Natural killer cell (primary cell): ENCODE measurements around the gene TAS2R10. TPM values are rescaled to one million over a fixed set of nuclear protein-coding genes. Genes with fewer than 3 reads are reported as not detected.

Experiments used
- ATAC-seq, 3 donors: fragments of 150-1000 bp in 2 of 3; fragments of 200-7000 bp in 1 of 3; cut with Tn5 transposase; 1 replicate in 1 of 3; 2 replicates in 2 of 3; pipeline ENCODE4 v1.10.0; 2021; ENCODE audit warnings: mild to moderate bottlenecking in 2 of 3, moderate library complexity in 2 of 3
- DNase-seq, 2 donors: peaks; one replicate each; pipeline versions ENCODE4 v3.0.0 to v3.0.0-alpha.2; 2013 to 2021; ENCODE audit warnings: mixed read lengths in 1 of 2
- H3K27ac ChIP-seq: one replicate; pipeline ENCODE4 v1.5.1; 2013; ENCODE audit warnings: mild to moderate bottlenecking, low read length
- H3K27me3 ChIP-seq: one replicate; pipeline ENCODE4 v1.6.1; 2013; ENCODE audit warnings: low read length; ENCODE audit not compliant: control insufficient read depth, insufficient read depth
- H3K36me3 ChIP-seq: one replicate; pipeline ENCODE4 v1.6.1; 2013; ENCODE audit warnings: low read length; ENCODE audit not compliant: control insufficient read depth, insufficient read depth
- H3K4me1 ChIP-seq: one replicate; pipeline ENCODE4 v1.6.1; 2013; ENCODE audit warnings: low read length; ENCODE audit not compliant: control insufficient read depth, insufficient read depth
- H3K4me3 ChIP-seq: one replicate; pipeline ENCODE4 v1.5.1; 2013; ENCODE audit warnings: low read length
- H3K9me3 ChIP-seq: one replicate; pipeline ENCODE4 v1.6.1; 2013; ENCODE audit warnings: low read length; ENCODE audit not compliant: control insufficient read depth, insufficient read depth
- H3K27ac Mint-ChIP-seq, 2 donors: one replicate each; pipeline ENCODE4 v1.8.0; 2022; ENCODE audit warnings: mild to moderate bottlenecking in 2 of 2, mixed read lengths in 2 of 2, moderate library complexity in 1 of 2
- H3K27me3 Mint-ChIP-seq, 2 donors: one replicate each; pipeline ENCODE4 v1.8.0; 2022; ENCODE audit warnings: low read depth in 2 of 2, mixed read lengths in 2 of 2
- H3K36me3 Mint-ChIP-seq: one replicate; pipeline ENCODE4 v1.8.0; 2022; ENCODE audit warnings: mixed read lengths
- H3K4me1 Mint-ChIP-seq, 2 donors: one replicate each; pipeline ENCODE4 v1.8.0; 2022; ENCODE audit warnings: mixed read lengths in 2 of 2
- H3K4me3 Mint-ChIP-seq: one replicate; pipeline ENCODE4 v1.8.0; 2022; ENCODE audit warnings: mild to moderate bottlenecking, moderate library complexity, mixed read lengths
- H3K9me3 Mint-ChIP-seq, 2 donors: one replicate each; pipeline ENCODE4 v1.8.0; 2022; ENCODE audit warnings: mixed read lengths in 2 of 2
- WGBS: methylation state at CpG from one replicate; pipeline ENCODE4 v1.1.7; 2013; ENCODE audit warnings: missing lambda C conversion rate; ENCODE audit not compliant: insufficient coverage; 5-methylcytosine and 5-hydroxymethylcytosine counted together
- intact Hi-C: fragments of 100-400 bp; cut with micrococcal nuclease; formaldehyde crosslinking; loops from one replicate; pipeline ENCODE4 v1.14.2; 2022
- total RNA-seq, 4 donors: library from RNA; stranded (reverse); fragments of 120-200 nt in 1 of 4; gene quantifications; one replicate each; pipeline versions ENCODE4 v1.2.3 to v1.2.4, GENCODE V29; 2013 to 2022
- TF ChIP-seq, protein P1 (sequence below): fragments of 200-600 bp; IDR thresholded peaks from one replicate; pipeline ENCODE4 v1.8.0; 2022; ENCODE audit warnings: antibody characterized with exemption

TAS2R10 gene
- total RNA-seq, 3 donors from 2014 or later (not counting 1 experiment from before 2014, with no cell fraction given): 0.60 to 1.2 TPM; not detected in 1

DNA sequence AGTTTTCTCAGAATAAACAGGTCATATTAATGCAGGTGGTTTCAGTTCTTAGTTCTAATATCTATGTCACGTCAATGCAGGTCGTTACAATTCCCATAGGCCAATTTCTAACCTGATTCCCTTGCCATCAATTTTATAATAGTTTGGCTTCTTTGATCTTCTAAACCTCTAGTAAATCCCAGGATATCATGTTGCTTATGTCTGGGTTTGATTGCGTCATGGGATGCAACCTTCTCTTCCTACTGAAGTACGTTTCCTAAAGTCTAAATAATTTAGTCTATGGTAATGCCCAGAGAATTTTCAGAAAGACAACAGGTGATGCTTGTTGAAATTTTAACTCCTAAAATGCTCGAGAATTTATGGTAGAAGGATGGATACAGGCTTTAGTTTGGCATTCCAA is 42.9 kb downstream of the TAS2R10 start:
- TF ChIP-seq, protein P1, sequence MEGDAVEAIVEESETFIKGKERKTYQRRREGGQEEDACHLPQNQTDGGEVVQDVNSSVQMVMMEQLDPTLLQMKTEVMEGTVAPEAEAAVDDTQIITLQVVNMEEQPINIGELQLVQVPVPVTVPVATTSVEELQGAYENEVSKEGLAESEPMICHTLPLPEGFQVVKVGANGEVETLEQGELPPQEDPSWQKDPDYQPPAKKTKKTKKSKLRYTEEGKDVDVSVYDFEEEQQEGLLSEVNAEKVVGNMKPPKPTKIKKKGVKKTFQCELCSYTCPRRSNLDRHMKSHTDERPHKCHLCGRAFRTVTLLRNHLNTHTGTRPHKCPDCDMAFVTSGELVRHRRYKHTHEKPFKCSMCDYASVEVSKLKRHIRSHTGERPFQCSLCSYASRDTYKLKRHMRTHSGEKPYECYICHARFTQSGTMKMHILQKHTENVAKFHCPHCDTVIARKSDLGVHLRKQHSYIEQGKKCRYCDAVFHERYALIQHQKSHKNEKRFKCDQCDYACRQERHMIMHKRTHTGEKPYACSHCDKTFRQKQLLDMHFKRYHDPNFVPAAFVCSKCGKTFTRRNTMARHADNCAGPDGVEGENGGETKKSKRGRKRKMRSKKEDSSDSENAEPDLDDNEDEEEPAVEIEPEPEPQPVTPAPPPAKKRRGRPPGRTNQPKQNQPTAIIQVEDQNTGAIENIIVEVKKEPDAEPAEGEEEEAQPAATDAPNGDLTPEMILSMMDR: no peak
- Mint-ChIP-seq H3K9me3 (no peaks in the 10 kb centered on the region), H3K4me1 (no peaks in the 10 kb centered on the region), H3K27ac (no peak overlapping the region), H3K4me3 (no peak overlapping the region), H3K27me3 (peaks cover 5 to 12% of the 10 kb centered on the region in 2 donors), H3K36me3 (no peaks in the 10 kb centered on the region)
- intact Hi-C loops: no loop called here
- 83% methylated on average over 5 of the region's 5 CpGs for WGBS
- DNase-seq: no peak
- Histone ChIP-seq H3K4me1 (no peaks in the 10 kb centered on the region), H3K36me3 (no peaks in the 10 kb centered on the region), H3K27me3 (no peaks in the 10 kb centered on the region), H3K9me3 (no peaks in the 10 kb centered on the region), H3K27ac (no peak overlapping the region), H3K4me3 (no peak overlapping the region)
- ATAC-seq: no peak

GRCh38 chr12:10779103-10779502 is 47.1 kb downstream of the TAS2R10 start:
- H3K27me3 Mint-ChIP-seq: peaks cover 16 to 18% of the 10 kb centered on the region in 2 donors
- H3K9me3 ChIP-seq: no peaks in the 10 kb centered on the region
- no peak for DNase-seq

More at GRCh38 chr12:10779103-10779502, 47.1 kb downstream of the TAS2R10 start:
- Mint-ChIP-seq H3K27ac (no peak overlapping the region), H3K4me3 (no peak overlapping the region), H3K9me3 (no peaks in the 10 kb centered on the region), H3K4me1 (no peaks in the 10 kb centered on the region), H3K36me3 (no peaks in the 10 kb centered on the region)
- intact Hi-C loops: loop anchor here (10.0 kb wide), 1 partner anchor 1256 kb away; no protein-coding TSS in a partner anchor
- Histone ChIP-seq H3K27ac (no peak overlapping the region), H3K4me1 (no peaks in the 10 kb centered on the region), H3K4me3 (no peak overlapping the region), H3K36me3 (no peaks in the 10 kb centered on the region), H3K27me3 (peaks cover 5% of the 10 kb centered on the region)
- TF ChIP-seq, protein P1: no peak
- WGBS: 97% methylated on average over 2 of the region's 2 CpGs
- no peak for ATAC-seq

Other genes starting within 250 kb of the TAS2R10 start
- 10 to 100 TPM; 13.0 to 16.3 (median 13.1) TPM for gene MAGOHB, start 212.7 kb downstream of the TAS2R10 start, total RNA-seq
- gene STYK1, start 152.3 kb downstream of the TAS2R10 start, total RNA-seq: 1 to 10 TPM; 2.0 to 2.6 (median 2.4) TPM
- 10 to 100 TPM; 13.4 to 36.0 (median 33.0) TPM for gene YBX3, start 103.0 kb downstream of the TAS2R10 start, total RNA-seq
- gene TAS2R7, start 23.7 kb downstream of the TAS2R10 start, total RNA-seq: not detected
- gene TAS2R8, start 19.1 kb downstream of the TAS2R10 start, total RNA-seq: not detected
- gene TAS2R9, start 16.2 kb downstream of the TAS2R10 start, total RNA-seq: not detected
- 1 to 10 TPM; 3.0 to 8.1 (median 3.6) TPM for gene PRR4, start 23.1 kb upstream of the TAS2R10 start, total RNA-seq
- gene PRH1, start 57.9 kb upstream of the TAS2R10 start, total RNA-seq: 10 to 100 TPM; 35.1 to 46.1 (median 40.6) TPM
- gene TAS2R13, start 83.2 kb upstream of the TAS2R10 start, total RNA-seq: 1 to 10 TPM; 1.6 to 2.5 (median 2.0) TPM
- gene PRH2, start 102.9 kb upstream of the TAS2R10 start, total RNA-seq: 1 to 10 TPM in 1 of 3 donors, not detected in 2; 1.0 TPM
- 1 to 10 TPM; 3.6 to 4.8 (median 4.4) TPM for gene TAS2R14, start 112.9 kb upstream of the TAS2R10 start, total RNA-seq
- gene TAS2R50, start 160.6 kb upstream of the TAS2R10 start, total RNA-seq: 1 to 10 TPM in 2 of 3 donors, under 1 TPM in 1; 0.88 to 3.0 (median 2.0) TPM
- gene TAS2R20, start 171.9 kb upstream of the TAS2R10 start, total RNA-seq: 1 to 10 TPM; 2.0 to 2.8 (median 2.4) TPM
- 1 to 10 TPM; 2.9 to 4.1 (median 3.8) TPM for gene TAS2R19, start 196.3 kb upstream of the TAS2R10 start, total RNA-seq
- 1 to 10 TPM; 3.7 to 6.2 (median 4.0) TPM for gene TAS2R31, start 205.0 kb upstream of the TAS2R10 start, total RNA-seq
- gene TAS2R46, start 235.9 kb upstream of the TAS2R10 start, total RNA-seq: 1 to 10 TPM; 3.3 to 4.5 (median 4.4) TPM